Nucleus accumbens (tissue), 56 donors: ENCODE data around the gene MOSMO.
A peak's percentile ranks its signal among the peaks of the same experiment; 100 is the strongest.
"Not testable (repeated sequence)": the region's sequence is repeated elsewhere in the genome, so short reads cannot be mapped to it uniquely, and the experiment has no call there.

Source experiments
- DNase-seq, 56 donors: peaks; one replicate each; lab custom pipeline; 2025; lab: John Stamatoyannopoulos, UW

MOSMO gene

DNA sequence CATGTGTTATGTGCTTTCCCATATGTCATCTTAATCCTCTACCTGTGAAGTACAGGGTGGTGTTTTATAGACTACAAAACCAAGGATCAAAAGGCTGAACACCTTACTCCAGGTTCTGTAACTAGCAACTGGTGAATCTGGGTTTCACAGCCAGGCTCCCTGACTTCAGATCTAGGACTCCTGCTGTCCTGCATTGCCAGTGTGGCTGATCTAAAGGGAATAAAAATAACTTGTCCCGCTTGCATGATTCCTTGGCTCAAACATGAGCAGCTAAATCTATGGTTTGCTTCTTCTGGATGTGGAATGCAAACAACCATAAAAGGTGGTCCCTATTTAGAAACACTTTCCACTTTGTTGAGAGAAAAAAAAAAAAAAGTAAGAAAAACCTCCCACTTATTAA lies 80.7 kb downstream of the MOSMO start:
- no peak for DNase-seq

DNA sequence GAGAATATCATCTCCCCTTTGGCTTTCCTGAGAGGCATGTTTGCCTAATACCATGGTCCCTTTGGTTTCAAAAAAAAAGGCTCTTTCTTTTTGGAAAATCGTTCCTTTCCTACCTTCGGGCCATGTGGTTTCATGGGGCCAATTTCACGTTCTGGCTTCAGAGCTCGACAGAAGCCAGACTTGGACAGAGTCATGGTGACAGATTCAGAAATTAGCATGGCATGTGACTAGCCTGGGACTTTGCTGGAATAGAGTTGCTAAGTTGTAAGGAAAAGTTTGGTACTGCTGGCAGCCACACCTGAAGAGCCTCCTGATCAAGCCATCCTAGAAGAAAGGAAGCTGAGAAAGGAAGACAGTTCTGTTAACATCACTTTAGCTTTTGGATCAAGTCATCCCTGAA lies 82.0 kb downstream of the MOSMO start:
- DNase-seq, result no peak

GRCh38 chr16:22091721-22092120 lies 83.8 kb downstream of the MOSMO start:
- no peak for DNase-seq

DNA sequence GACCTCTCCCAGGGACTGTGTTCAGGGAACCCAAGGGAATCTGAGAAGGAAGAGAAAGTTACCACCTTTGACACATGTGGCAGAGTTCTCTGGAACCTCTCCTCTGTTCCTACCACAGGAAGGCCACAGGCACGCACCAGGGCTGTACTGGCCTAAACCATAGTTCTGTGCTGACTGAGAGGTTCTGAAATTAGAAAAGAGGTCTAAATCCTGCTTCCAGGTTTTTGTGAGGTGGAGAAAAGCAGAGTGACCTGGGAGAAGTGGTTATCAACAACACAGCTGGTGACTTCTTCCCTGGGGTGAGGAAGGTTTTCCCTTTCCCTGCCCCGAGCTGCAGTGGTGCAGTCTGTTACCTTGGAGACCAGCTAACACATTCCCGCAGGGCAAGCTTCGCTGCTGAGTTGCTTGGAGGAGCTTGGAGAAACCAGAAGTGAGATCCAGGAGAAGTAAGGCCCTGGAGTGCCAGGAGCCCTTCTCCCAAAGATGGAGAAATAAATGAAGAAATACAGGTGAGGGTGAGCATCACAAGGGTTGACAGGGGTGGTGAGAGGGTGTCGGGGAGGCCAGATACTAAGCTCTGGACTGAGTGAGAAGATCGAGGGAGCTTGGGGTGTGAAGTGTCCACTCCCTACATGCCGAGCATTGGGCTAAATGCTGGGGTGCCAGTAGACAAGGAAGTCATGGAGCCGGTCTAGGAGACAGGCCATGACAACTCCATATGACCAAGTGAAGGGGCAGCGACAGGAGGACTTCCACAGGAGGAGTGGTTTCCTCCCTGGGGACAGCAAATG lies 84.4 kb downstream of the MOSMO start, which contains the start of gene VWA3A:
VWA3A (plus strand) TSS at position 399 of the 791 bp plus-strand sequence; CDS start at position 496, 97 bp downstream.
- peak in 39 of 56 donors; percentile 3 to 73 (median 28) for DNase-seq

- no peak for DNase-seq
These were observed 85.4 kb downstream of the MOSMO start for GRCh38 chr16:22093331-22093730.

GRCh38 chr16:22093996-22094395 lies 86.1 kb downstream of the MOSMO start:
- DNase-seq, result peak in 2 of 56 donors; percentile 12 to 19

- DNase-seq, result peak in 2 of 56 donors; percentile 0 to 5
These were observed 90.7 kb downstream of the MOSMO start for GRCh38 chr16:22098405-22099255.

DNA sequence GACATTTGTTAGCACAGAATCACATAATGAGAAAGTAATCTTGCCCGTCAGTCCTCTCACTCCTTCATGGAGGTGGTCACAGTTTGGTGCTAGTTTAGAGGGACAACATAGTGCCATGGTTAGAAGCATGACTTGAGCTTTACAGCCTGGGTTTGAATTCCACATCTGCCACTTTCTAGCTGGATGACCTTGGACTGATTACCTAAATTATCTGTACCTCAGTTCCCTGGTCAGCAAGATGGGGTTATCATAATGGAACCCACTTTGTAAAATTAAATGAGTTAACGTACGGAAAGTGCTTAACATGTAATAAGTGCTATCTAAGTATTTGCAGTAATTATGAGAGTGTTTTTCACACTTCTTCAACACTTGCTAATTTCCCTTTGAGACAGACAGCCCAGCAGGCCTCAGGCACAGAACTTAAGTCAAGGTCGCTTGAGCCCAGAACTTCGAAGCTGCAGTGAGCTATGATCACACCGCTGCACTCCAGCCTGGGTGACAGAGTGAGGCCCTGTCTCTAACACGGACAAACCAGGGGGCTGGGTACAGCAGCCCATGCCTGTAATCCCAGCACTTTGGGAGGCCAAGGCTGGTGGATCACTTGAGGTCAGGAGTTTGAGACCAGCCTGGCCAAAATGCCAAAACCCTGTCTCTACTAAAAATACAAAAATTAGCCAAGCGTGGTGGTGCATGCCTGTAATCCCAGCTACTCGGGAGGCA lies 91.5 kb downstream of the MOSMO start:
- no peak for DNase-seq

DNA sequence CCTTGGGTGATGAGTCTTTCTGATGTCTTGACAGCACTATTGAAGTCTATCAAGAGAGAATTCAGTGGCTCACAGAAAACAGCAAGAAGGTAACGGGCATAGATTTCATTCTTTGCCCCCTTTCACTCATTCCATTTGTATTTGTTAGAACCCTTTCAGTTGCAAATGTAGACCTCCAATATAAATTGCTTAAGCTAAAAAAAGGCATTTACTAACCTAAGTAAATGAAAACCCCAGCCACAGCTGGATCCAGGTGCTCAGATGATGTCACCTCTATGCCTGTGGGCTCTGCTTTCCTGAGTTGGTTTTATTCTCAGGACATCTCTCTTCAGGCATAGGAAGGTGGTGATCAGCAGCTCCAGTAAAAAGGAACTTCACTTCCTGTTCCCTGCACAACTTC lies 95.5 kb downstream of the MOSMO start:
- DNase-seq, result no peak

- no peak for DNase-seq
These were observed 101.5 kb downstream of the MOSMO start for GRCh38 chr16:22109258-22109898.

- not testable (repeated sequence) for DNase-seq
These were observed 103.7 kb downstream of the MOSMO start for GRCh38 chr16:22111629-22112028.

GRCh38 chr16:22116095-22116700 lies 108.3 kb downstream of the MOSMO start:
- DNase-seq, result no peak

GRCh38 chr16:22117609-22118008 lies 109.7 kb downstream of the MOSMO start:
- no peak for DNase-seq

DNA sequence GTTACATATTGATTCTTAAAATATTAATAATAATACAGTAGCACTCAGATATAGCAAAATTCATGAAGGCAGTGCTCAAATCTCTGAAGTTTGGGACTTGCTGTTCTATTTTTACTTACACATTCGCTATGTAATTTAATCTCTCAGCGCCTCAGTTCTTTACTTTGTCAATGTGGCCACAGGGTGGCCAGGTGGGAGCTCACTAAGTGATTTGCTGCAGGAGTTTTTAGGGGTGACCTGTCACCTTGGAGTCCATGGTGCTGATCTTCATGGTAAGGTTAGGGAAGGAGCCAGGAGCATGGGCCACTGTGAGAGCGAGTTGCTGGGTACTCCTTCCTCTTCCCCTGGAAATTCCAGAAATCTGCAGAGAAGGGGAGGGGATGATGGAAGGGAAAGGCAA lies 112.5 kb downstream of the MOSMO start:
- no peak for DNase-seq

- DNase-seq, result no peak
These were observed 114.3 kb downstream of the MOSMO start for GRCh38 chr16:22122239-22122638.

DNA sequence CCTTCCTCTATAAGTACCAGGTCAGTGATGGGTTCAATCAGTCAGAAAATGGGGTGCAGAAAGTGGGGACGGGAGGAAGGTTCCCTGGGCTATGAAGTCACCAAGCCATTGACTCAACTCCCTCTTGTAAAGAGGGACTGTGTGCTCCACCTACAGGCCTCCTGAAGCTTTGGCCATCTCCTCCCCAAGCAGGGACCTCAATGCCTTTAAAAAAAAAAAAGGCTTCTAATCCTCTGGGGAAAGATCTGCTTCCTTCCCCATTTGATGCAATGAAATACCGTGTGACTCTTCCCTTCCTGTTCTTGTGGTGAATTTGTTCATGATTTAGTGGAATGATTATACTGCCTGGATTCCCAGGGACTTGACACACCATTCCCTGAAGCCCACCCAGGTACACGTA lies 115.2 kb downstream of the MOSMO start:
- DNase-seq, result no peak

- DNase-seq, result no peak
These were observed 116.0 kb downstream of the MOSMO start for GRCh38 chr16:22123759-22124490.

DNA sequence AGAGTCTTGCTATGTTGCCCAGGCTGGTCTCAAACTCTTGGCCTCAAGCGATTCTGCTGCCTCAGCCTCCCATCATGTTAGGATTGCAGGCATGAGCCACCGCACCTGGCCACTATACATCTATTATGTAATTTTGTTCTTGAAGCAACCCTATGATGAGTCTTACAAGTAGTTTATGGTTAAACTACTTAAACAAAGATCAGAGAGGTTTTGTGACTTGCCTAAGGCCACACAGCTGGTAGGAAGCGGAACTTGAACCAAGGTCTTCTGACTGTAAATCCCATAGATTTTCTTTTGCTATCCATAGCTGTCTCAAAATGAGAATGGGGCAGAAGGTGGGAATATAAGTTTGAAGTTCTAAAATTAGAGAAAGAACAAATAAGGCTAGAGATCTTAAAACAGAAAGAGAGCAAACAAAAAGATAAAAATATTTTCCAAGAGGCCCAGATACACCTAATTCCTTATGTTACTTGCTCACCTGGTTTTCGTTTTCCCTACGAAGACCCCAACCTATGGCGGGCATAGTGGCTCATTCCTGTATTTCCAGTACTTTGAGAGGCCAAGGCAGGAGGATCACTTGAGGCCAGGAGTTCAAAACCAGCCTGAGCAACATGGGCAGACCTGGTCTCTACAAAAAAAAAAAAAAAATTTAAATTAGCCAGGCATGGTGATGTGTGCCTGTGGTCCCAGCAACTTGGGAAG lies 116.8 kb downstream of the MOSMO start:
- DNase-seq, result no peak
